Adrenal gland (tissue), 5 donors: Measurements from ENCODE around the gene MAP3K9.

Experiments
- POLR2A ChIP-seq, 2 donors: fragments of 450-650 bp; IDR thresholded peaks; one replicate each; pipeline ENCODE4 v1.6.1; 2017; ENCODE audit warnings: antibody characterized with exemption in 2 of 2, mild to moderate bottlenecking in 2 of 2, moderate library complexity in 1 of 2
- TF ChIP-seq, protein P1 (sequence below), 6 experiments: fragments of 450-650 bp in 4 of 6; fragments of 200-600 bp in 2 of 6; sonication (generic) in 1 of 6; IDR thresholded peaks; 1 replicate in 5 of 6; 2 replicates in 1 of 6; pipeline versions ENCODE4 v1.5.1 to v1.8.0; 2016 to 2021; ENCODE audit warnings: antibody characterized with exemption in 6 of 6, mild to moderate bottlenecking in 2 of 6, moderate library complexity in 1 of 6
- donor health status: DM: no; HTN: no; CAD: no.

DNA sequence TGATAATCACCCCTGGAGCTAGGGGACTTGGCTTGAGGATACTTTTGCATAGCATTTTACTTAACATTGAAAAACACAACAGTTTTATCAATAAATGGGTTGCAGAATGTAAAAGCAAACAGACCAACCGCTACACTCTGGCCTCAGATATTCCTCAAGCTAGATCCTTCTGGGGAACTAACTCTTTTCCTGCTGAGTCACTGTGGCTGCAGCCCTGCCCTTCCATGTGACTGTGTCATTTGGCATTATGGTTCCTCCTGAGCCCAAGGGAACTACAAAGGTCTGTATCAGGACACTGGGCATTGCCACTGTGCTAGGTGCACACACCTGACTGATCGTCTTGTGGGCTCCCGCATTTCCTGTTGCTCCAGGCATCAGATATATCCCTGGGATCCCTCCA is 111.0 kb downstream of the MAP3K9 start:
- TF ChIP-seq, protein P1, sequence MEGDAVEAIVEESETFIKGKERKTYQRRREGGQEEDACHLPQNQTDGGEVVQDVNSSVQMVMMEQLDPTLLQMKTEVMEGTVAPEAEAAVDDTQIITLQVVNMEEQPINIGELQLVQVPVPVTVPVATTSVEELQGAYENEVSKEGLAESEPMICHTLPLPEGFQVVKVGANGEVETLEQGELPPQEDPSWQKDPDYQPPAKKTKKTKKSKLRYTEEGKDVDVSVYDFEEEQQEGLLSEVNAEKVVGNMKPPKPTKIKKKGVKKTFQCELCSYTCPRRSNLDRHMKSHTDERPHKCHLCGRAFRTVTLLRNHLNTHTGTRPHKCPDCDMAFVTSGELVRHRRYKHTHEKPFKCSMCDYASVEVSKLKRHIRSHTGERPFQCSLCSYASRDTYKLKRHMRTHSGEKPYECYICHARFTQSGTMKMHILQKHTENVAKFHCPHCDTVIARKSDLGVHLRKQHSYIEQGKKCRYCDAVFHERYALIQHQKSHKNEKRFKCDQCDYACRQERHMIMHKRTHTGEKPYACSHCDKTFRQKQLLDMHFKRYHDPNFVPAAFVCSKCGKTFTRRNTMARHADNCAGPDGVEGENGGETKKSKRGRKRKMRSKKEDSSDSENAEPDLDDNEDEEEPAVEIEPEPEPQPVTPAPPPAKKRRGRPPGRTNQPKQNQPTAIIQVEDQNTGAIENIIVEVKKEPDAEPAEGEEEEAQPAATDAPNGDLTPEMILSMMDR (IDR thresholded peaks at IDR 0.05), result no peak
- no peak for TF ChIP-seq POLR2A (IDR thresholded peaks at IDR 0.05)
